Liver (tissue), 3 donors: ENCODE results near the gene WNK1.

Experiments used
- REST ChIP-seq: IDR thresholded peaks from 2 replicates; pipeline ENCODE4 v1.6.1; 2016; ENCODE audit warnings: antibody characterized with exemption, mild to moderate bottlenecking
- RXRA ChIP-seq, 2 donors: IDR thresholded peaks; 2 replicates each; pipeline ENCODE4 v1.6.1; 2017 to 2018; ENCODE audit warnings: antibody characterized with exemption in 2 of 2, mild to moderate bottlenecking in 1 of 2
- TAF1 ChIP-seq: conservative IDR thresholded peaks from 2 replicates; pipeline ENCODE4 v1.6.1; 2016; ENCODE audit warnings: antibody characterized with exemption, mild to moderate bottlenecking
- TF ChIP-seq, protein P1 (sequence below): fragments of 150-350 bp; IDR thresholded peaks from 2 replicates; pipeline ENCODE4 v1.5.1; 2017; ENCODE audit warnings: improper control_type of control experiment, low read depth, low read length; ENCODE audit not compliant: missing input control
- donor health status: healthy.
- donor health status: healthy.

DNA sequence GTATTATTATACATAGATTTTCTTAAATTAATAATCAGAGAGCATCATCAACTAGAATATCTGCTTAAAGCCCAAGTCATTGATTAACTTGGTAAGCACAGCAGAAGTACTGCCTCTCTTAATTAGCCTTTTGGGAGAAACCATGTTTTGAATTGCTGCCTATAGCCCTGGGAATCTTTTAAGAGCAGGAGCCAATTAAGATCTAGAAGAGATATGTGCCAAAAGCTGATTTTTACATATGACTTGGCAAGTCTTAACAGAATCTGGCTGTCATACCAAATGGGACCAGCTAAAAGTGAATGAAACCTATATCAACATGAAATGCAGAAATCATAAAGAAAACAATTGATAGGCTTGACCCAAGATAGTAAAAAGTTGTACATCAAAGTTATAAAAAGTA lies 23.2 kb upstream of the WNK1 start:
- TF ChIP-seq RXRA (IDR thresholded peaks at IDR 0.05): no peak
- TF ChIP-seq, protein P1, sequence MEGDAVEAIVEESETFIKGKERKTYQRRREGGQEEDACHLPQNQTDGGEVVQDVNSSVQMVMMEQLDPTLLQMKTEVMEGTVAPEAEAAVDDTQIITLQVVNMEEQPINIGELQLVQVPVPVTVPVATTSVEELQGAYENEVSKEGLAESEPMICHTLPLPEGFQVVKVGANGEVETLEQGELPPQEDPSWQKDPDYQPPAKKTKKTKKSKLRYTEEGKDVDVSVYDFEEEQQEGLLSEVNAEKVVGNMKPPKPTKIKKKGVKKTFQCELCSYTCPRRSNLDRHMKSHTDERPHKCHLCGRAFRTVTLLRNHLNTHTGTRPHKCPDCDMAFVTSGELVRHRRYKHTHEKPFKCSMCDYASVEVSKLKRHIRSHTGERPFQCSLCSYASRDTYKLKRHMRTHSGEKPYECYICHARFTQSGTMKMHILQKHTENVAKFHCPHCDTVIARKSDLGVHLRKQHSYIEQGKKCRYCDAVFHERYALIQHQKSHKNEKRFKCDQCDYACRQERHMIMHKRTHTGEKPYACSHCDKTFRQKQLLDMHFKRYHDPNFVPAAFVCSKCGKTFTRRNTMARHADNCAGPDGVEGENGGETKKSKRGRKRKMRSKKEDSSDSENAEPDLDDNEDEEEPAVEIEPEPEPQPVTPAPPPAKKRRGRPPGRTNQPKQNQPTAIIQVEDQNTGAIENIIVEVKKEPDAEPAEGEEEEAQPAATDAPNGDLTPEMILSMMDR: no peak
- no peak for TF ChIP-seq TAF1
- no peak for TF ChIP-seq REST
